ENCODE data around the gene FRYL. TPM values are rescaled to one million over a fixed set of nuclear protein-coding genes. Genes with fewer than 3 reads are reported as not detected.
A peak's percentile ranks its signal among the peaks of the same experiment; 100 is the strongest.

The FRYL gene
- total RNA-seq, 1 experiment from 2014 or later, result 47.7 TPM

DNA sequence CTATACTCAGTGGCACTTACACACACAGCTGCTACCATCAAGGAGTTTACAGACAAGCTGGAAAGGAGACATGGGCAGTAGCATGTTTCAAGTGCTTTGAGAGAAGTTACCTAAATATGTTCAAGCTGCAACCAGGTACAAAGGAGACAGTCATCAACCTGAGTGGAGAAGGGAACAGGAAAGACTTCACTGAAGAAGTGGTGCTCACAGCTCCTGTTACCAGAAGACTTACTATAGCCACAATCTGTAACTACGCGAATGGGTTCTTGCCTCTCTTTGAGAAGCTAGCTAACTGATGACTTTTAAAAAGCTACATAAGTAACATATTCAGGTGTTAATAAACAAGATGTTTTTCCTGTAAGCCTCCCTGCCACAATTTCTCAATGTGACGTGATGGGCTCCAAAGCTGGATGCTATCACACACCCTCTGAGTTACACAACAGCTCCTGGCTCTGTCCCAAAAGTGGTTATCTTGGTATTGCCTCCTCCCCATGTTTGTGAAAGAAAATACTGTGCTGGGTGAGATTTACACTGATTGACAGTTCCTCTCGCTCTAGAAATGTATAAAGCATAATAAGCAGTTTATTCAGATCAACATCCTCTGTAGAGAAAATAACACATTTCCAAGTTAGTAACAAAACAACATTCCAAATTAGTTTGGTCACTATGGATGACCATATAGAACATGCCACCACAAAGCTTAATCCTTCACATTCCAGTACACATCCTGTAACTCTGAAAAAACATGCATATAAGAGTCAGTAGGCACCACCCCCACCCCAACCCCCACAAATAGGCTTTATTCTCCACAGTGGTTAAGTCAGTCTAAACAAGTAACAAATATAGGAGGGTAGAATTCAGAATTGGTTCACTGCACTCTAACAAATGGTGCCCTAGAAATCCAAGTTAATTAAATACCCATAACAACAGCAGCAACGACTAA is 81.8 kb downstream of the FRYL start:
- ChIA-PET RAD21 (ENCODE audit: low non-redundant PET in 1 of 2, low total read pairs in 2 of 2, uncharacterized antibody in 2 of 2, unreplicated experiment in 2 of 2) (no interaction called here), POLR2A (no interaction called here), CTCF (no interaction called here)
- Histone ChIP-seq H3K9me2 (ENCODE audit: insufficient read depth) (no peaks in the 10 kb centered on the region), H3K4me2 (ENCODE audit: low read length) (peak overlapping the region; percentile 82), H4K20me1 (ENCODE audit: insufficient read depth) (no peaks in the 10 kb centered on the region), H3K9me3 (ENCODE audit: control insufficient read depth in 1 of 2, insufficient read depth in 1 of 2, low read depth in 1 of 2, low read length in 2 of 2) (no peaks in the 10 kb centered on the region), H3K36me3 (ENCODE audit: control insufficient read depth in 1 of 2, insufficient read depth in 2 of 2, low read length in 2 of 2) (no peaks in the 10 kb centered on the region), H3K79me2 (ENCODE audit: insufficient read depth, low read length) (peaks cover 57% of the 10 kb centered on the region), H3K27ac (ENCODE audit: low read depth, low read length) (peak overlapping the region; percentile 76; the same call in 1 of the 2 replicates), H3K4me3 (replicated peaks in 1 of 2; ENCODE audit: low read depth in 1 of 2, low read length in 2 of 2) (peak overlapping the region in 1 of 2 experiments; percentile 5; a peak in 2 of 4 replicates), H2AFZ (ENCODE audit: low read depth, low read length, poor library complexity, severe bottlenecking) (no peak overlapping the region), H3K4me1 (ENCODE audit: control insufficient read depth in 1 of 2, insufficient read depth in 2 of 2, low read length in 2 of 2) (peaks cover 34 to 41% of the 10 kb centered on the region in 2 experiments), H3K27me3 (ENCODE audit: insufficient read depth, low read length) (no peaks in the 10 kb centered on the region), H3K9ac (ENCODE audit: low read length) (peak overlapping the region; percentile 65)
- intact Hi-C loops (cut with micrococcal nuclease), result no loop called here
- ATAC-seq (peak; percentile 51), DNase-seq (ENCODE audit: low read depth, low spot score) (peak; percentile 44)
- TF ChIP-seq, protein P1, sequence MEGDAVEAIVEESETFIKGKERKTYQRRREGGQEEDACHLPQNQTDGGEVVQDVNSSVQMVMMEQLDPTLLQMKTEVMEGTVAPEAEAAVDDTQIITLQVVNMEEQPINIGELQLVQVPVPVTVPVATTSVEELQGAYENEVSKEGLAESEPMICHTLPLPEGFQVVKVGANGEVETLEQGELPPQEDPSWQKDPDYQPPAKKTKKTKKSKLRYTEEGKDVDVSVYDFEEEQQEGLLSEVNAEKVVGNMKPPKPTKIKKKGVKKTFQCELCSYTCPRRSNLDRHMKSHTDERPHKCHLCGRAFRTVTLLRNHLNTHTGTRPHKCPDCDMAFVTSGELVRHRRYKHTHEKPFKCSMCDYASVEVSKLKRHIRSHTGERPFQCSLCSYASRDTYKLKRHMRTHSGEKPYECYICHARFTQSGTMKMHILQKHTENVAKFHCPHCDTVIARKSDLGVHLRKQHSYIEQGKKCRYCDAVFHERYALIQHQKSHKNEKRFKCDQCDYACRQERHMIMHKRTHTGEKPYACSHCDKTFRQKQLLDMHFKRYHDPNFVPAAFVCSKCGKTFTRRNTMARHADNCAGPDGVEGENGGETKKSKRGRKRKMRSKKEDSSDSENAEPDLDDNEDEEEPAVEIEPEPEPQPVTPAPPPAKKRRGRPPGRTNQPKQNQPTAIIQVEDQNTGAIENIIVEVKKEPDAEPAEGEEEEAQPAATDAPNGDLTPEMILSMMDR (IDR thresholded peaks at IDR 0.05 in 2 of 3, conservative IDR thresholded peaks at IDR 0.05 in 1 of 3; ENCODE audit: borderline replicate concordance in 1 of 3, insufficient read depth in 1 of 3, low read depth in 2 of 3, low read length in 2 of 3), result no peak
- TF ChIP-seq FOSL1 (IDR thresholded peaks at IDR 0.05; ENCODE audit: low read depth) (peak; percentile 18; the same call in 1 of the 2 replicates), CEBPB (IDR thresholded peaks at IDR 0.05; ENCODE audit: low read depth) (peak; percentile 91), ZNF274 (IDR thresholded peaks at IDR 0.05; ENCODE audit: low read depth, low read length) (no peak), RAD21 (IDR thresholded peaks at IDR 0.05; ENCODE audit: low read depth) (no peak), POLR2AphosphoS5 (IDR thresholded peaks at IDR 0.05; ENCODE audit: low read depth, low read length) (0 out of 2 replicates have a peak, but pooled peaks have one; percentile 27), EGR1 (IDR thresholded peaks at IDR 0.05; ENCODE audit: low read depth) (no peak), CBX3 (IDR thresholded peaks at IDR 0.05; ENCODE audit: low read depth) (no peak), TCF7L2 (IDR thresholded peaks at IDR 0.05; ENCODE audit: borderline replicate concordance, extremely low read depth, insufficient read depth, insufficient read length) (no peak), SIN3A (IDR thresholded peaks at IDR 0.05; ENCODE audit: low read depth) (no peak), EZH2phosphoT487 (IDR thresholded peaks at IDR 0.05; ENCODE audit: borderline replicate concordance) (no peak), EZH2 (IDR thresholded peaks at IDR 0.05) (no peak), YY1 (IDR thresholded peaks at IDR 0.05; ENCODE audit: extremely low read depth, insufficient replicate concordance, low read depth, low read length) (no peak), ZFX (IDR thresholded peaks at IDR 0.05) (no peak)
- TF ChIP-seq, protein P2, sequence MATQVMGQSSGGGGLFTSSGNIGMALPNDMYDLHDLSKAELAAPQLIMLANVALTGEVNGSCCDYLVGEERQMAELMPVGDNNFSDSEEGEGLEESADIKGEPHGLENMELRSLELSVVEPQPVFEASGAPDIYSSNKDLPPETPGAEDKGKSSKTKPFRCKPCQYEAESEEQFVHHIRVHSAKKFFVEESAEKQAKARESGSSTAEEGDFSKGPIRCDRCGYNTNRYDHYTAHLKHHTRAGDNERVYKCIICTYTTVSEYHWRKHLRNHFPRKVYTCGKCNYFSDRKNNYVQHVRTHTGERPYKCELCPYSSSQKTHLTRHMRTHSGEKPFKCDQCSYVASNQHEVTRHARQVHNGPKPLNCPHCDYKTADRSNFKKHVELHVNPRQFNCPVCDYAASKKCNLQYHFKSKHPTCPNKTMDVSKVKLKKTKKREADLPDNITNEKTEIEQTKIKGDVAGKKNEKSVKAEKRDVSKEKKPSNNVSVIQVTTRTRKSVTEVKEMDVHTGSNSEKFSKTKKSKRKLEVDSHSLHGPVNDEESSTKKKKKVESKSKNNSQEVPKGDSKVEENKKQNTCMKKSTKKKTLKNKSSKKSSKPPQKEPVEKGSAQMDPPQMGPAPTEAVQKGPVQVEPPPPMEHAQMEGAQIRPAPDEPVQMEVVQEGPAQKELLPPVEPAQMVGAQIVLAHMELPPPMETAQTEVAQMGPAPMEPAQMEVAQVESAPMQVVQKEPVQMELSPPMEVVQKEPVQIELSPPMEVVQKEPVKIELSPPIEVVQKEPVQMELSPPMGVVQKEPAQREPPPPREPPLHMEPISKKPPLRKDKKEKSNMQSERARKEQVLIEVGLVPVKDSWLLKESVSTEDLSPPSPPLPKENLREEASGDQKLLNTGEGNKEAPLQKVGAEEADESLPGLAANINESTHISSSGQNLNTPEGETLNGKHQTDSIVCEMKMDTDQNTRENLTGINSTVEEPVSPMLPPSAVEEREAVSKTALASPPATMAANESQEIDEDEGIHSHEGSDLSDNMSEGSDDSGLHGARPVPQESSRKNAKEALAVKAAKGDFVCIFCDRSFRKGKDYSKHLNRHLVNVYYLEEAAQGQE (IDR thresholded peaks at IDR 0.05; ENCODE audit: low read depth), result no peak
- TF ChIP-seq, protein P3, sequence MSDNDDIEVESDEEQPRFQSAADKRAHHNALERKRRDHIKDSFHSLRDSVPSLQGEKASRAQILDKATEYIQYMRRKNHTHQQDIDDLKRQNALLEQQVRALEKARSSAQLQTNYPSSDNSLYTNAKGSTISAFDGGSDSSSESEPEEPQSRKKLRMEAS (IDR thresholded peaks at IDR 0.05), result no peak
- TF ChIP-seq, protein P4, sequence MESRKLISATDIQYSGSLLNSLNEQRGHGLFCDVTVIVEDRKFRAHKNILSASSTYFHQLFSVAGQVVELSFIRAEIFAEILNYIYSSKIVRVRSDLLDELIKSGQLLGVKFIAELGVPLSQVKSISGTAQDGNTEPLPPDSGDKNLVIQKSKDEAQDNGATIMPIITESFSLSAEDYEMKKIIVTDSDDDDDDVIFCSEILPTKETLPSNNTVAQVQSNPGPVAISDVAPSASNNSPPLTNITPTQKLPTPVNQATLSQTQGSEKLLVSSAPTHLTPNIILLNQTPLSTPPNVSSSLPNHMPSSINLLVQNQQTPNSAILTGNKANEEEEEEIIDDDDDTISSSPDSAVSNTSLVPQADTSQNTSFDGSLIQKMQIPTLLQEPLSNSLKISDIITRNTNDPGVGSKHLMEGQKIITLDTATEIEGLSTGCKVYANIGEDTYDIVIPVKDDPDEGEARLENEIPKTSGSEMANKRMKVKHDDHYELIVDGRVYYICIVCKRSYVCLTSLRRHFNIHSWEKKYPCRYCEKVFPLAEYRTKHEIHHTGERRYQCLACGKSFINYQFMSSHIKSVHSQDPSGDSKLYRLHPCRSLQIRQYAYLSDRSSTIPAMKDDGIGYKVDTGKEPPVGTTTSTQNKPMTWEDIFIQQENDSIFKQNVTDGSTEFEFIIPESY (IDR thresholded peaks at IDR 0.05; ENCODE audit: extremely low read depth, insufficient replicate concordance, low read length), result no peak
- BruUV-seq (replicated peaks), result no TSS peak

Measured in HCT116 (cell line).